H9 (cell line): ENCODE results near the gene MST1. TPM values are rescaled to one million over a fixed set of nuclear protein-coding genes. Genes with fewer than 3 reads are reported as not detected.

Experiments
- DNase-seq: peaks from one replicate; pipeline ENCODE4 v3.0.0-alpha.2; 2017
- H2AFZ ChIP-seq: one replicate; pipeline ENCODE4 v1.6.1; 2013; ENCODE audit warnings: mild to moderate bottlenecking, low read length, control low read depth, moderate library complexity
- H2AK5ac ChIP-seq: 2 replicates; pipeline ENCODE4 v1.6.1; 2013; ENCODE audit warnings: low read length, control low read depth, mixed read lengths; ENCODE audit not compliant: insufficient read length
- H2BK120ac ChIP-seq: one replicate; pipeline ENCODE4 v1.6.1; 2013; ENCODE audit warnings: low read depth, mild to moderate bottlenecking, low read length, control low read depth, inconsistent platforms; ENCODE audit not compliant: poor library complexity, severe bottlenecking
- H2BK12ac ChIP-seq: 2 replicates; pipeline ENCODE4 v1.6.1; 2013; ENCODE audit warnings: low read length, control low read depth, mixed read lengths, low read depth; ENCODE audit not compliant: insufficient read length
- H2BK15ac ChIP-seq: 2 replicates; pipeline ENCODE4 v1.6.1; 2013; ENCODE audit warnings: low read depth, low read length, control low read depth
- H2BK20ac ChIP-seq: one replicate; pipeline ENCODE4 v1.6.1; 2013; ENCODE audit warnings: low read depth, mild to moderate bottlenecking, low read length, control low read depth, inconsistent platforms; ENCODE audit not compliant: poor library complexity, severe bottlenecking
- H2BK5ac ChIP-seq: 2 replicates; pipeline ENCODE4 v1.6.1; 2013; ENCODE audit warnings: low read length, control low read depth, mixed read lengths; ENCODE audit not compliant: insufficient read length
- H3K14ac ChIP-seq: 2 replicates; pipeline ENCODE4 v1.6.1; 2013; ENCODE audit warnings: low read length, control low read depth; ENCODE audit not compliant: insufficient read depth
- H3K18ac ChIP-seq: 2 replicates; pipeline ENCODE4 v1.6.1; 2013; ENCODE audit warnings: low read depth, mild to moderate bottlenecking, mixed read lengths, low read length, control low read depth; ENCODE audit not compliant: insufficient read length
- H3K23ac ChIP-seq: 2 replicates; pipeline ENCODE4 v1.6.1; 2013; ENCODE audit warnings: low read length, control low read depth, mixed read lengths, low read depth; ENCODE audit not compliant: insufficient read length
- H3K23me2 ChIP-seq: 2 replicates; pipeline ENCODE4 v1.6.1; 2013; ENCODE audit warnings: low read depth, mild to moderate bottlenecking, mixed read lengths, low read length, control low read depth; ENCODE audit not compliant: insufficient read length, poor library complexity, severe bottlenecking
- H3K27ac ChIP-seq: 2 replicates; pipeline ENCODE4 v1.5.1; 2013; ENCODE audit warnings: low read length, control low read depth, mixed read lengths, low read depth; ENCODE audit not compliant: insufficient read length
- H3K27me3 ChIP-seq: 2 replicates; pipeline ENCODE4 v1.6.1; 2013; ENCODE audit warnings: low read length, control low read depth, inconsistent platforms; ENCODE audit not compliant: insufficient read depth
- H3K4ac ChIP-seq: 2 replicates; pipeline ENCODE4 v1.6.1; 2013; ENCODE audit warnings: low read depth, mild to moderate bottlenecking, control low read depth, inconsistent platforms, low read length, moderate library complexity
- H3K4me1 ChIP-seq: 2 replicates; pipeline ENCODE4 v1.6.1; 2013; ENCODE audit warnings: low read length, control low read depth, inconsistent platforms; ENCODE audit not compliant: insufficient read depth
- H3K4me2 ChIP-seq: 2 replicates; pipeline ENCODE4 v1.6.1; 2013; ENCODE audit warnings: low read length, control low read depth, mixed read lengths; ENCODE audit not compliant: insufficient read length, insufficient read depth
- H3K56ac ChIP-seq: 2 replicates; pipeline ENCODE4 v1.6.1; 2013; ENCODE audit warnings: low read depth, mild to moderate bottlenecking, mixed read lengths, low read length, control low read depth; ENCODE audit not compliant: insufficient read length
- H3K79me1 ChIP-seq: 2 replicates; pipeline ENCODE4 v1.6.1; 2013; ENCODE audit warnings: low read depth, mild to moderate bottlenecking, moderate library complexity, low read length, control low read depth, inconsistent platforms; ENCODE audit not compliant: insufficient read depth, poor library complexity, severe bottlenecking
- H3K79me2 ChIP-seq: 2 replicates; pipeline ENCODE4 v1.6.1; 2013; ENCODE audit warnings: low read length, control low read depth, inconsistent platforms; ENCODE audit not compliant: insufficient read depth
- H3K9ac ChIP-seq: 2 replicates; pipeline ENCODE4 v1.6.1; 2013; ENCODE audit warnings: low read length, control low read depth, mixed read lengths; ENCODE audit not compliant: insufficient read length; ENCODE audit errors: extremely low read depth
- H3K9me3 ChIP-seq: one replicate; pipeline ENCODE4 v1.6.1; 2013; ENCODE audit warnings: low read depth, low read length, inconsistent platforms; ENCODE audit not compliant: control insufficient read depth
- H3T11ph ChIP-seq: one replicate; pipeline ENCODE4 v1.6.1; 2013; ENCODE audit warnings: mild to moderate bottlenecking, low read length, control low read depth, inconsistent platforms
- H4K20me1 ChIP-seq: one replicate; pipeline ENCODE4 v1.6.1; 2013; ENCODE audit not compliant: control insufficient read depth, insufficient read length, insufficient read depth
- H4K5ac ChIP-seq: 2 replicates; pipeline ENCODE4 v1.6.1; 2013; ENCODE audit warnings: low read depth, mild to moderate bottlenecking, mixed read lengths, low read length, control low read depth; ENCODE audit not compliant: insufficient read length
- H4K8ac ChIP-seq: replicated peaks from 2 replicates; pipeline ENCODE4 v1.6.1; 2013; ENCODE audit warnings: low read length, control low read depth, mixed read lengths, low read depth; ENCODE audit not compliant: insufficient read length
- H4K91ac ChIP-seq: 2 replicates; pipeline ENCODE4 v1.6.1; 2013; ENCODE audit warnings: low read depth, mild to moderate bottlenecking, moderate library complexity, mixed read lengths, low read length, control low read depth; ENCODE audit not compliant: insufficient read length
- H3K27ac Mint-ChIP-seq, 3 experiments: 2 replicates in 2 of 3; 3 replicates in 1 of 3; pipeline ENCODE4 v1.8.0; 2020 to 2021; ENCODE audit warnings: mixed read lengths in 3 of 3, mild to moderate bottlenecking in 1 of 3, moderate library complexity in 1 of 3
- H3K27me3 Mint-ChIP-seq: 2 replicates; pipeline ENCODE4 v1.8.0; 2021; ENCODE audit warnings: low read depth, mild to moderate bottlenecking, moderate library complexity, mixed read lengths
- H3K36me3 Mint-ChIP-seq, 3 experiments: 2 replicates in 2 of 3; 3 replicates in 1 of 3; pipeline ENCODE4 v1.8.0; 2020 to 2021; ENCODE audit warnings: low read depth in 3 of 3, mixed read lengths in 3 of 3; ENCODE audit not compliant: insufficient read depth in 1 of 3
- H3K4me1 Mint-ChIP-seq, 2 experiments: 2 replicates each; pipeline ENCODE4 v1.8.0; 2020; ENCODE audit warnings: mixed read lengths in 2 of 2
- H3K4me3 Mint-ChIP-seq, 2 experiments: 2 replicates in 1 of 2; 3 replicates in 1 of 2; pipeline ENCODE4 v1.8.0; 2020 to 2021; ENCODE audit warnings: mild to moderate bottlenecking in 2 of 2, mixed read lengths in 2 of 2, moderate library complexity in 1 of 2
- H3K9me3 Mint-ChIP-seq, 2 experiments: 2 replicates in 1 of 2; 3 replicates in 1 of 2; pipeline ENCODE4 v1.8.0; 2020; ENCODE audit warnings: mild to moderate bottlenecking in 2 of 2, mixed read lengths in 2 of 2, moderate library complexity in 1 of 2
- WGBS: extraction: QIAGEN DNeasy Blood & Tissue Kit; methylation state at CpG from one replicate; pipeline ENCODE4 v1.1.7; 2013; ENCODE audit warnings: missing lambda C conversion rate, low lambda C conversion rate, mixed read lengths; ENCODE audit not compliant: insufficient read length; ENCODE audit errors: extremely low coverage; 5-methylcytosine and 5-hydroxymethylcytosine counted together
- total RNA-seq: library from RNA; stranded (reverse); gene quantifications from 2 replicates; pipeline ENCODE4 v1.2.1, GENCODE V29; 2021
- TF ChIP-seq, protein P1 (sequence below): fragments of 200-600 bp; sonication (generic); conservative IDR thresholded peaks from 3 replicates; pipeline ENCODE4 v1.8.0; 2021; ENCODE audit warnings: antibody characterized with exemption, mild to moderate bottlenecking

Gene MST1
- total RNA-seq, 1 experiment from 2014 or later = 8.9 TPM

DNA sequence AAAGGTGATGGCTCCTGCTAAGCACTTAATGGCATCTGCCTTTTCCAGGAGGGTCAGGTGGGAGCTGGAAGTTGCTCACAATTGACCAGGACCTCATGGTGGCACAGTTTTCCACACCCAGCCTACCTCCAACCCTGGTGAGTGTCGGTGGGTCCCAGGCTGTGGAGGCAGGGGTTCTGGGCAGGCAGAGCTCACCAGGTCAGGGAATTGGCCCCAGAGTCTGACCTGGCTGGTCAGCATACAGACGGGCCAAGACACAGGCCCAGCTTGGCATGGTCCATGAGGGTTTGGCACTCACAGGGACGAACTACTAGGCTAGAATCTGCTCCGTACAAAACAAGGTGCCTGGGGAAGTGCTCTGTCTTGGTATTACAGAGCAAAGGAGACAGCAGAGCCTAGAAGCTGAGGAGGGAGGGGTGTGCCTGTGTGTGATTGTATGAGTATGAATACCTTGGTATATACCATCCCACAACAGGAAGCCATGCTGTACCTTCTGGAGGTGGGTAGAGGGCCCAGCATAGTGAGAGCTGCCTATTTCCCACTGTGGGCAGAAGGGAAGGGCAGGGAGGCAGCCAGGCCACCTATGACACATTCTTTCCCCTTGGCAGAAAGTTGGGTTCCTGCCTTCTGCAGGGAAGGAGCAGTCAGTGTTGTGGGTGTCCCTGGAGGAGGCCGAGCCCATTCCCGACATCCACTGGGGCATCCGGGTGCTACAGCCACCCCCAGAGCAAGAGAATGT, 8.6 kb downstream of the MST1 start:
- no peaks in the 10 kb centered on the region for H3K9me3 ChIP-seq
- no peaks in the 10 kb centered on the region for H4K20me1 ChIP-seq
- H3T11ph ChIP-seq = no peak overlapping the region
- H3K23me2 ChIP-seq = no peaks in the 10 kb centered on the region
- Mint-ChIP-seq H3K27ac (no peak overlapping the region), H3K36me3 (peaks cover 36 to 78% (median 72%) of the 10 kb centered on the region in 3 experiments; a peak in 6 of 7 replicates), H3K9me3 (no peaks in the 10 kb centered on the region), H3K27me3 (no peaks in the 10 kb centered on the region), H3K4me3 (no peak overlapping the region; a peak in 1 of 5 replicates), H3K4me1 (peaks cover 4% of the 10 kb centered on the region in 2 experiments)
- H2BK15ac ChIP-seq = no peak overlapping the region
- H2AK5ac ChIP-seq = no peak overlapping the region
- H3K23ac ChIP-seq = no peak overlapping the region
- H2BK5ac ChIP-seq = no peak overlapping the region
- H3K4me1 ChIP-seq = no peaks in the 10 kb centered on the region
- H2BK20ac ChIP-seq = no peak overlapping the region
- no peak overlapping the region for H4K8ac ChIP-seq
- no CpG with 5 or more reads among the region's 7 CpGs for WGBS
- H3K27ac ChIP-seq = no peak overlapping the region
- H2AFZ ChIP-seq = no peak overlapping the region
- no peak overlapping the region for H3K9ac ChIP-seq
- H3K79me1 ChIP-seq = no peaks in the 10 kb centered on the region
- H4K91ac ChIP-seq = no peak overlapping the region
- no peak overlapping the region for H3K4ac ChIP-seq
- H3K4me2 ChIP-seq = no peak overlapping the region
- no peak overlapping the region for H3K56ac ChIP-seq
- H3K27me3 ChIP-seq = no peaks in the 10 kb centered on the region
- no peak for DNase-seq
- no peak overlapping the region for H3K14ac ChIP-seq
- no peak overlapping the region for H2BK120ac ChIP-seq
- TF ChIP-seq, protein P1, sequence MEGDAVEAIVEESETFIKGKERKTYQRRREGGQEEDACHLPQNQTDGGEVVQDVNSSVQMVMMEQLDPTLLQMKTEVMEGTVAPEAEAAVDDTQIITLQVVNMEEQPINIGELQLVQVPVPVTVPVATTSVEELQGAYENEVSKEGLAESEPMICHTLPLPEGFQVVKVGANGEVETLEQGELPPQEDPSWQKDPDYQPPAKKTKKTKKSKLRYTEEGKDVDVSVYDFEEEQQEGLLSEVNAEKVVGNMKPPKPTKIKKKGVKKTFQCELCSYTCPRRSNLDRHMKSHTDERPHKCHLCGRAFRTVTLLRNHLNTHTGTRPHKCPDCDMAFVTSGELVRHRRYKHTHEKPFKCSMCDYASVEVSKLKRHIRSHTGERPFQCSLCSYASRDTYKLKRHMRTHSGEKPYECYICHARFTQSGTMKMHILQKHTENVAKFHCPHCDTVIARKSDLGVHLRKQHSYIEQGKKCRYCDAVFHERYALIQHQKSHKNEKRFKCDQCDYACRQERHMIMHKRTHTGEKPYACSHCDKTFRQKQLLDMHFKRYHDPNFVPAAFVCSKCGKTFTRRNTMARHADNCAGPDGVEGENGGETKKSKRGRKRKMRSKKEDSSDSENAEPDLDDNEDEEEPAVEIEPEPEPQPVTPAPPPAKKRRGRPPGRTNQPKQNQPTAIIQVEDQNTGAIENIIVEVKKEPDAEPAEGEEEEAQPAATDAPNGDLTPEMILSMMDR = no peak
- H2BK12ac ChIP-seq = no peak overlapping the region
- H3K79me2 ChIP-seq = no peaks in the 10 kb centered on the region
- no peak overlapping the region for H3K18ac ChIP-seq
- no peak overlapping the region for H4K5ac ChIP-seq
